GM18498 (cell line): ENCODE results near the gene MYF6.

ENCODE experiments used
- ATAC-seq: cut with Tn5 transposase; IDR thresholded peaks from one replicate; pipeline ENCODE4 v1.9.1; 2021; ENCODE audit warnings: mild to moderate bottlenecking, moderate library complexity; ENCODE audit not compliant: unreplicated experiment

The MYF6 gene

GRCh38 chr12:80704420-80704819 lies 3.0 kb upstream of the MYF6 start:
- no peak for ATAC-seq

GRCh38 chr12:80707830-80708258 lies 410 bp downstream of the MYF6 start:
- no peak for ATAC-seq

GRCh38 chr12:80708259-80708974 lies 983 bp downstream of the MYF6 start:
- no peak for ATAC-seq

- ATAC-seq = no peak
These were observed 1.5 kb downstream of the MYF6 start for GRCh38 chr12:80708975-80709328.

- peak; percentile 78 for ATAC-seq
These were observed 2.6 kb downstream of the MYF6 start for GRCh38 chr12:80709811-80710726.

- peak; percentile 34 for ATAC-seq
These were observed 3.5 kb downstream of the MYF6 start for GRCh38 chr12:80710727-80711449.

GRCh38 chr12:80711866-80712265 lies 4.4 kb downstream of the MYF6 start:
- no peak for ATAC-seq

GRCh38 chr12:80712866-80713265 lies 5.4 kb downstream of the MYF6 start:
- no peak for ATAC-seq

- ATAC-seq = no peak
These were observed 6.0 kb downstream of the MYF6 start for GRCh38 chr12:80713419-80713818.

- no peak for ATAC-seq
These were observed 6.6 kb downstream of the MYF6 start for GRCh38 chr12:80714055-80714454.

- ATAC-seq = no peak
These were observed 7.4 kb downstream of the MYF6 start for GRCh38 chr12:80714846-80715245.

GRCh38 chr12:80715713-80716249 lies 8.3 kb downstream of the MYF6 start:
- ATAC-seq = no peak

- ATAC-seq = no peak
These were observed 9.4 kb downstream of the MYF6 start, which contains the start of gene MYF5 for GRCh38 chr12:80716696-80717469. Gene MYF5, plus strand, starts transcription at chr12:80716912. Its CDS starts 152 bp downstream, at chr12:80717064.

GRCh38 chr12:80717856-80718255 lies 10.4 kb downstream of the MYF6 start:
- no peak for ATAC-seq

GRCh38 chr12:80720516-80720915 lies 13.1 kb downstream of the MYF6 start:
- ATAC-seq = no peak

GRCh38 chr12:80721326-80721725 lies 13.9 kb downstream of the MYF6 start:
- ATAC-seq = no peak

GRCh38 chr12:80745851-80746505 lies 38.5 kb downstream of the MYF6 start:
- no peak for ATAC-seq

- no peak for ATAC-seq
These were observed 40.4 kb downstream of the MYF6 start for GRCh38 chr12:80747800-80748199.

GRCh38 chr12:80749456-80749855 lies 42.0 kb downstream of the MYF6 start:
- ATAC-seq = no peak

GRCh38 chr12:80752464-80752863 lies 45.0 kb downstream of the MYF6 start:
- no peak for ATAC-seq
